GM19043 (cell line): ENCODE results near the gene PTCH1.

Experiments
- ATAC-seq: cut with Tn5 transposase; IDR thresholded peaks from one replicate; pipeline ENCODE4 v1.9.1; 2021; ENCODE audit warnings: low read depth; ENCODE audit not compliant: unreplicated experiment

The PTCH1 gene

GRCh38 chr9:95446259-95446658 lies 70.5 kb downstream of the PTCH1 start:
- ATAC-seq, result no peak

GRCh38 chr9:95444160-95444559 lies 72.6 kb downstream of the PTCH1 start:
- ATAC-seq, result no peak

- ATAC-seq, result no peak
Measured at GRCh38 chr9:95443301-95443700, 73.5 kb downstream of the PTCH1 start.

- ATAC-seq, result no peak
Measured at GRCh38 chr9:95441081-95441480, 75.7 kb downstream of the PTCH1 start.

GRCh38 chr9:95440447-95440846 lies 76.3 kb downstream of the PTCH1 start:
- ATAC-seq, result no peak

- no peak for ATAC-seq
Measured at GRCh38 chr9:95438561-95439357, 78.0 kb downstream of the PTCH1 start.

GRCh38 chr9:95437559-95437958 lies 79.2 kb downstream of the PTCH1 start:
- no peak for ATAC-seq

- no peak for ATAC-seq
Measured at GRCh38 chr9:95436416-95436815, 80.4 kb downstream of the PTCH1 start.

GRCh38 chr9:95435074-95435728 lies 81.6 kb downstream of the PTCH1 start:
- no peak for ATAC-seq

GRCh38 chr9:95434116-95435073 lies 82.4 kb downstream of the PTCH1 start:
- no peak for ATAC-seq

- no peak for ATAC-seq
Measured at GRCh38 chr9:95433096-95433819, 83.5 kb downstream of the PTCH1 start.

GRCh38 chr9:95431286-95431685 lies 85.5 kb downstream of the PTCH1 start:
- ATAC-seq, result no peak

- no peak for ATAC-seq
Measured at GRCh38 chr9:95429948-95430620, 86.7 kb downstream of the PTCH1 start.

- ATAC-seq, result no peak
Measured at GRCh38 chr9:95429096-95429495, 87.7 kb downstream of the PTCH1 start.

- no peak for ATAC-seq
Measured at GRCh38 chr9:95425910-95426551, 90.7 kb downstream of the PTCH1 start.

GRCh38 chr9:95422650-95423049 lies 94.1 kb downstream of the PTCH1 start:
- no peak for ATAC-seq

- ATAC-seq, result no peak
Measured at GRCh38 chr9:95420518-95420917, 96.3 kb downstream of the PTCH1 start.

- no peak for ATAC-seq
Measured at GRCh38 chr9:95419444-95419843, 97.3 kb downstream of the PTCH1 start.

- ATAC-seq, result no peak
Measured at GRCh38 chr9:95415158-95415557, 101.6 kb downstream of the PTCH1 start.
